ENCODE results near the gene CEP152. TPM values are rescaled to one million over a fixed set of nuclear protein-coding genes. Genes with fewer than 3 reads are reported as not detected.
A peak's percentile ranks its signal among the peaks of the same experiment; 100 is the strongest.

CEP152 gene
- total RNA-seq, 1 donor from 2014 or later = 1.3 TPM

DNA sequence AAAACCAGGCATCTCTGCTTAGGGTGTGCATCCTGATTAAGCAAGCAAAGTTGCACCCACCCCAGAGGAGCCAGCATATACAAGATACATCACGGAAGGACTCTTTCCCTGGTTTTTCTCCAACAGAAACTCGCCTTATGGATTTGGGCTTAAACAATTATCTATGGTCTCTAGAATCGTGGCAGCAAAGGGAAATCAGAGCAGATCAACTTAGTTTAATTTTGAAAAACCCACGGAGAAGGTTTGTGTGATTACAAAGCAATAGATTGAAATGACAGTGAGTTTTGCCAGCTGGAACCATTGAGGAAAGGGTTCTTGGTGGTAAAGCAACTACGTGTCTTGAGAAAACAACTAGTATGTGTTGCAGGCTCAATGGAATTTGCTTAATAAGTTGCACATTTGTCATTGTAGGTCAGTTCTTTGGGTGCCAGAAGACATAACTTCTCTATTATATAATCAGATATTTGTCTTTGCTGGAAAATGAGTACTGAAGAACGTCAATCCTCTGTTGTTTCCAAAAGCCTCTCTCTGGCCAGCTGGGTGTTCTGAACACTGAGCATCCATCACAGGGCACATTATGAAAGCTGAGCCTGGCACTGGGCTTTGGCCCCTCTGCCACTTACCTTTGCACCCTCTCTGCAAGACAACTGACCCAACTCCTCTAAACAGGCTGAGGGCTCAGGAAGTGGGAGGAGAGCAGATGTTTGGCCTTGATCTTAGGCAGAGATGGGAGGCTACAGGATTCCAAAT lies 89.6 kb downstream of the CEP152 start:
- intact Hi-C loops (cut with micrococcal nuclease) = no loop called here
- DNase-seq = peak; percentile 30
- peak; percentile 77 for ATAC-seq

DNA sequence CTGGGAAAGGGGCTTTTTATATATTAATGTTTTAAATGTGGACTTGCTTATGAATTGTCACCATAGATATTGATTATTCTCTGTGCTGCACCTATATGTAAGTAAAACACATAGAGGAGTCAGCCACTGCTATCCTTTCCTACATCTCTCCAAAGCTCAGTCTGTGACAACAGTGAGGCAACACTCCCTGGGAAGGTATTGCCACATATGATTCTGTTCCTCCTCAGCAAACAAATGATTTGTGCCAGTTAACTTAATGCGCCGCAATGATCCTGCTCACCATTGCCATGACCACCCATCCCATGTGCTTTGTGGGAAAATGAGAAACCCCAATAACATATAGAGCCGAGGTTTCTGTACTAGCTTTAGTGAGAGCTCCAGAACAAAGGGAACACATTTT lies 90.2 kb downstream of the CEP152 start:
- ATAC-seq (no peak), DNase-seq (no peak)
- intact Hi-C loops (cut with micrococcal nuclease) = no loop called here

DNA sequence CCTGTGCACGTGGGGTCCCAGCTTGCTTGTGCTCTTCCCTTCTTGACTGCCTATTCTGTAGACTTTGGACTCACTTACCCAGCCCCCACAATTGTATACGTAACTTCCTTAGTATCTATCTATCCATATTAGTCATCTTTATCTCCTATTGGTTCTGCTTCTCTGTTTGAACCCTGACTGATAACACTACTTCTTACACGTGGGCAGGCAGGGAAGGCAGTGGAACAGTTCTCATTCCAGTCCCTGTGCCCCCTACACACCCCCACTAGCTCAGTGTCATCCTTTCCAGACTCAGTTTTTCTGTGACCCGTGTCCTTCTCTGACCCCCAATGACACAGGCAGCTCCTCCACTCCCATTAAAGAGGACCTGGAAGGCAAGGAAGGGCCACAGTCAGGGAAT lies 91.2 kb downstream of the CEP152 start:
- DNase-seq = no peak
- intact Hi-C loops (cut with micrococcal nuclease) = no loop called here
- ATAC-seq = no peak

DNA sequence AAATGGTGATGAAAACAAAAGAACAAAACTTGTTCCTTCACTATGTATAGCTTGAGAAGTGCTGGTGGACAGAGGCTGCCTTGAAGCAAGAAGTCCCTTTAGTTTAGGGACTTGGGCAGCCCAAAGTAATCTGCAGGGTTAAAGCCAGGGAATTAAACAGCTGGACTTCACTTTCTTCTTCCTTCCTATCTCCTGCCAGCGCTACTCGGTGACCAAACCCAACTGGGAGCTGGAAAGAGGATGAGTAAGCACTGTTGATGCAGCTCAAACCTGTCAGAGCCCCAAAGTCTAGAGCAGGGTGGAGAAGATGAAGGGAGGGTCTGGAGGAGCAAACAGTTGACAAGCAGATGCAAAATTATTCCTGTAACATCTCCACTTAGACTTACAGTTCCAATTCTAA lies 92.2 kb downstream of the CEP152 start:
- peak; percentile 31 for DNase-seq
- ATAC-seq = peak; percentile 76

DNA sequence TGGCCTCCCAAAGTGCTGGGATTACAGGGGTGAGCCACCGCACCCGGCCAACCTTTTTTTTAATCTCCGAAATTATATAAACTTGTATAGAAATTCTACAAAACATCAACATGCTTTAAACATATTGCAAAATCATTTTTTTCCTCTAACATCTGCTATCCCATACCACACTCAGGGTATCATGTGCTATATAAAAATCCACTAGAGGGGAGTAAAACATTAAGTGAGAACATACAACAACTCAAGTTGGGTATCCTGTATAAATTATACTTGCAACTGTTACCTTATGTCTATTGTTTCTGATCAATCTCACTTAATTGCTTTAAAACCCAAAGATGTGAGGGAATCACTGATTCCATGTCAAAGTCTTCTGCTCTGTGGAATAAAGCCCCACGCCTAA lies 93.4 kb downstream of the CEP152 start:
- intact Hi-C loops (cut with micrococcal nuclease) = no loop called here
- ATAC-seq = no peak

More for the DNA sequence above, 92.2 kb downstream of the CEP152 start:
- intact Hi-C loops (cut with micrococcal nuclease) = no loop called here

DNA sequence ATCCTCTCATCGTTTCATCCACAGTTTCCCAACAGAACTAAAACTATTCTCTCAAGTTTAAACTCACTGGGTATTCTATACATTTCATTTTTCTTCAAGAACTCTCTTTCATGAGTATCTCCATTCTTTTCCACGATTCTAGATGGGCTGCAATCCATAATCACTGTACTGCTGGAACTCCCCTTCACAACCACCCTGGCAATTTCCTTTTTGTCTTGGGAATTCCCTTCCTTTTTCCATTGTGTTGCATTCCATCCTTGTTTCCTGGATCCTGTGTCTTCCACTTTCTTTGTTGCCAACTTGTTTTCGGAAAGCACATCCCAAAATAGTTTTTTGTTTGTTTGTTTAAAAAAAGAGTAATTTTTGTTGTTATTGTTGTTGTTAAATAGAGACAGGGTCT lies 98.3 kb downstream of the CEP152 start:
- ATAC-seq (no peak), DNase-seq (no peak)
- intact Hi-C loops (cut with micrococcal nuclease) = no loop called here

More for the DNA sequence above, 93.4 kb downstream of the CEP152 start:
- no peak for DNase-seq

DNA sequence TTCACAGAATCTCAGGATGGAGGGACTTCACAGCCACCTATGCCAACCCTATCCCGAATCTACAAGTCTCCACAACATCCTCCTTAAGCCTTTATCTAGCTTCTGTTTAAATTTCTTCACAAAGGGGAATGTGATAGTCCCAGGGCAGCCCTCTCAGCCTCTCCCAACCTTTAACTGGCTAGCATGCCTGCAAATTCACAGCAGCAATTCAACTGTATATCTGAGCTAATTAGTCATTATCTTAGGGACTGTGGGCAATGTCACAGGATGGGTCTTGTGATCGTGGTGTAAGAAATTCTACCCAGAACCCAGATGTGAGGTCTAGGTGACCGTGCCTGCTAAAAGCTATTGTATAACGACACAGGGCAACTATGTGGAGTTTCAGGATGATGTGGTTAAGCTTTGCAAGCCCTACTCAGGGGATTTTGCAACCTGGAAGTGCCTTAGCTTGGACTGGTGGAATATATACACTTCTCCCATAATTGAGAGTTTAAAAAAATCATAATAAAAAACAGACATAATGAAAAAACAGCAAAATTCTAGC lies 99.8 kb downstream of the CEP152 start:
- ATAC-seq = no peak
- intact Hi-C loops (cut with micrococcal nuclease) = no loop called here
- no peak for DNase-seq

DNA sequence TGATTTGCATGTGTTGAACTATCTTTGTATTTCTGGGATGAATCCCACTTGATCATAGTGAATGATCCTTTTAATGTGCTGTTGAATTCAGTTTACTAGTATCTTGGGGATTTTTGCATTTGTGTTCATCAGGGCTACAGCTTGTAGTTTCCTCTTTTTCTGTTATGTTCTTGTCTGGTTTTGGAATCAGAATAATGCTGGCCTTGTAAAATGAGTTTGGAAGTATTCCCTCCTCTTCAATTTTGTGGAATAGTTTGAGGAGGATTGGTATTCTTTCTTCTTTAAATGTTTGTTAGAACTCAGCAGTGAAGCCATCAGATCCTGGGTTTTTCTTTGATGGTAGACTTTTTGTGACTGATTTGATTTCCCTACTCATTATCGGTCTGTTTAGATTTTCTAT lies 102.2 kb downstream of the CEP152 start:
- ATAC-seq = no peak
- intact Hi-C loops (cut with micrococcal nuclease) = no loop called here
- no peak for DNase-seq

DNA sequence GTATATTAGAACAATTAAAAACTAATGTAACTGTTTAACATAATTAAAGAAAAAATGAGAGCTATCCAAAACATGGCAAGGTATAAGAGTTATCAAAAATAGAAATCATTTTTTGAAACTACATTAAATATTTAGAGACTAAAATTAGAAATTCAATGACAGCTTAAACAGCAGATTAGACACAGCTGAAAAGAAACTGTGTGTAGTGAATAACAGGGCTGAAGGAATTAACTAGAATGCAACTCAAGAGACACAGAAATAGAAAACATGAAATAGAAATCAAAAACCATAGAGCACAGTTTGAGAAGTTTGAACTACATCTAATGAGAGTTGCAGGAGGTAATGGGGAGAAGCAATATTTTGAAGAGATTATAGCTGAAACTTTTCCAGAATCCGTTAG lies 105.5 kb downstream of the CEP152 start:
- DNase-seq (no peak), ATAC-seq (no peak)
- intact Hi-C loops (cut with micrococcal nuclease) = no loop called here

DNA sequence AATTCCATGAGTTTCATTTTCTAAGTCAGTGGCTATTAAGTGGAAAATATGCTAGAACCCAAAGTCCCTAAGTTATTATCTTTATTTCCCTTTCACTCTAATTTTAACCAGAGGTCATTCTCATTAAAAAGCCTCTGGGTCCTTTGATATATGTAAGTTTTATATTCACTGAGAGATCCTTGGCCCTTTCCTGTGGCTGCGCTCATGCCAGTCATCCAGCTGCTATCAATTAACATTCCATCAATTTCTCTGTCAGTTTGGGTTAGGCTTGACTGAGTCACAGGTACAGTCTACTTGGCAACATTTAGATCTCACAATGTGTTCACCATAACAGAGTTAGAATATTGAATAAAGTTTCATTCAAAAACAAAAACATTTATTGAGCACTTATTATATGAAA lies 107.3 kb downstream of the CEP152 start:
- no peak for DNase-seq
- ATAC-seq = no peak
- intact Hi-C loops (cut with micrococcal nuclease) = no loop called here

DNA sequence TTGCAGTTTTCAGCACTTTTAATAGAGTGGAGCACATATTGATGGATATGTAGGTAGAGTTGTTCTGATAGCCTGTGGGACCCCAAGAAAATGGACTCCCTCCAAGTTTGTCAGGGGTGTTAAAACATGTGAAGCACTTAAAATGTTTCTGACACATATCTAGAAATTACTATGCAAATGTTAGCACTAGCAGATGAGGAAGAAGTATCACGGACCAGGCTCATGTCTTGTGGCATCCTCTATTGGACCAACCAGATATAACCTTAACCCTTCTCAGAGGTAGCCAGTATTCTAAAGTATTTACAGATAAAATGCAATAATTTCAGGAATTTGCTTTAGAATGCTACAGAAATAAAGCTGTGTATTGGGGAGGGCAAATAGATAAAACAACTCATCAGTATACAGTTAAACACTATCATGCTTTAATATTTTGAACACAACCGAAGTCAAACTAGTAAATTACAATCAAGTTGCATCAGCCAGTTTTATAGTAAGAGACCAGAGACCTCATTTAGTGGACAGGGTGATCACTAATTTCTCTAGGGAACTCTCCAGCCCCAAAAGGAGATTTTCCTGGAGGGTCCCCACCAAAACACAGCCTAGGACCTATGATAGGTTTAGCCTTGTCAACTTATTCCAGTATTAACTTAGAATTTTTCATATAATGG lies 108.2 kb downstream of the CEP152 start:
- intact Hi-C loops (cut with micrococcal nuclease) = no loop called here
- ATAC-seq (no peak), DNase-seq (no peak)

DNA sequence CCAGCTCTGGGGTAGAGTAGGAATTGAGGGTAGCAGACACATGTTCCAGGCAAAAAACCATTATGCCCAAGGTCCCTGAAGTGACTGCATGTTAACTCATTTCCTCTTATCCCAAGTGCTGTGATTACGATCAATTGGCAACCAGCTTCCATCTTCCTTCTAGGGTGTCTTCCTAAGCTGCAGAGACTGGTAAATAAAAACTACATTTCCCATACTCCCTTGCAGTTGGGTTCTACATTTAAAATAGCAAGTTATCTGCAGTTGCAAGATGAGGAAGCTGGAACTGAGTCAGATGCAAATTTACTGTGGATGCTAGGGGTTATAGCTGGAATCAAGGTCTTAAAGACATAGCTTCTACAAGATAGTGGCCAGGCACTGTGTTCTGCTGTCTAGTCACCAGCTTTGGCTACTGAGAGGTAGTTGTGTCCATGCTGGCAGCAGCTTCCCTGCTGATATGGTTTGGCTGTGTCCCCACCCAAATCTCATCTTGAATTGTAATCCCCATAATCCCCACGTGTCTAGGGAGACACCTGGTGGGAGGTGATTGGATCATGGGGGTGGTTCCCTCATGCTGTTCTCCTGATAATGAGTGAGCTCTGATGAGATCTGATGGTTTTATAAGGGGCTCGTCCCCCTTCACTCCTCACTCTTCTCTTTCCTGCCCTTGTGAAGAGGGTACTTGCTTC lies 114.1 kb downstream of the CEP152 start:
- DNase-seq = no peak
- intact Hi-C loops (cut with micrococcal nuclease) = no loop called here
- no peak for ATAC-seq

DNA sequence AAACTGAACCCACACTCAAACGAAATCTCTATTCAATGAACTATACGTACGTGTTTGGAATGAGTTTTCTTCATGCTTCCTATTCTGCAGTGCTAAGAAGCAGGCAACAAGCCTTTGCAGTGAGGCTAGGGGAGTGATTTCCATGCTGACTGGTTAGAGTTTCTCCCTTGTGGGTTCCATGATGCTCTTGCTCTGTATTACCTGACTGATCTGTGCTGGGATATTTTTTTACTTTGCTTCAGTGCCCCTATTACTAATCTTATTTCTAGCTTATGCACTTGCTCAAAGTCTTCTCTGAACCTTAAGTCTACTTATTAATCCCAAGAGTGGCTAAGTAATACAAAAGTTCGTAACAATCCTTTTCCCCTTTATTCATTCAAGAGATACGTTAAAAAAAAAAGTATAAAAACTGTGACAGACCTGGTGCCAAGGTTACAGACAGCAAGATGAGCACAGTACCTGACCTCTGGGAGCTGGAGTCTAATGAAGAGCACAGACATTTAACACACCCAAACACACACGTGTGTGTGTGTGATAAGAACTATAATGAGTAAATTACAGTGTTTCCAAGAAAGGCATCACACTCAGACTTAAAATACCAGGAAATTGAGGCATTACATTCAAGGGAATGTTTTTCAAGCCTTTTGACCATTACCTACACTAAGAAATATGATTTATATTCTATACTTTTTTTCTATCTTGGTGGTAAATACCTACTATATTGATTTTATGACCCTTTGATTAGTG lies 114.9 kb downstream of the CEP152 start:
- intact Hi-C loops (cut with micrococcal nuclease) = no loop called here
- ATAC-seq (no peak), DNase-seq (no peak)

DNA sequence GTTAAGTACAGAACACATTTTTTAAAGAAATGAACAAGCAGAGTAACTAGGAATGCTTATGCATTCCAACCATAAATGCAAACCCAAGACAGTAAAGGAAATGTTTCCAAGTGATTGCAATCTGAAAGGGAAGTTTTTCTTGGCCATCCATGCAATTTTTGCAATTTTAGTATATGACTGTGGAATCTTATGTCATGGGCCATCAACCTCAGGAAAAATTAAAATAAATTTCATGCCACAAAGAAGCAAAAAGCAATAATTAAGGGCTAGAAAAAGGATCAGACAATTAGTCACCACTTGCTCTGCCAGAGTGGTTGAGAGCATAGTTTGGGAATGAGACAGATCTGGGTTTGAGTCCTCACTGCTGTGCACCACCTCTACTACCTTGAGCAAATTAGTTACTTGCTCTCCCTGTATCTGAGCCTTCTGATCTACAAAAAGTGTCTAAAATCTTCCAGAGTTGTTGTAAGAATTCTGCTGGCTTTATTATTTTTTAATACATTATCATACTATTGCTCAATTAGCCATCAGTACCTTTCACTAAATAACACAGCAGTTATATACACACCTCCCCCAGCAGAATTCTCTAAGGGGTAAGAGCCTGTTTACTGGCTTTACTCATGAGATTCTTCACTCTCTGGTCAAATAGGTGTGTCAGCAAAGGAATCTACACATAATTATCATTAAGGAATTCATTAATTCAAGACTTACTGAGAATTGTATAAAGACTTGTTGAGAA lies 115.6 kb downstream of the CEP152 start:
- intact Hi-C loops (cut with micrococcal nuclease) = no loop called here
- ATAC-seq (no peak), DNase-seq (no peak)

DNA sequence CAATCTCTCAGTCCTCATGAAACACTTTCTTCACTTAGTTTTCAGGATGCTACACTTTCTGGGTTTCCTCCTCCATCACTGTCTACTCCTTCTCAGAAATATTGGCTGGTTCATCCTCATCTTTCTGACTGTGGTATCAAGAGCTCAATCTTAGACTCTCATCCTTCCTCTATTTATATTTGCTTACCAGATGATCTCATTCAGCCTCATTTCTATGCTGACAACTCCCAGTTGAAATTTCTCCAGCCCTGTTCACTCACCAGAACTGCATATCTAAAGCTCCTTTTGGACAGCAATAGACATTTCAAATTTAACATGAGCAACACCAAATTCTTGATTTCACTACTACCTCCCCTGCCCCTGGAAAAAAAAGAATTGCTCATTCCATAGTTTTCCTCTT lies 117.4 kb downstream of the CEP152 start:
- DNase-seq = no peak
- peak; percentile 39 for ATAC-seq
- intact Hi-C loops (cut with micrococcal nuclease) = no loop called here

DNA sequence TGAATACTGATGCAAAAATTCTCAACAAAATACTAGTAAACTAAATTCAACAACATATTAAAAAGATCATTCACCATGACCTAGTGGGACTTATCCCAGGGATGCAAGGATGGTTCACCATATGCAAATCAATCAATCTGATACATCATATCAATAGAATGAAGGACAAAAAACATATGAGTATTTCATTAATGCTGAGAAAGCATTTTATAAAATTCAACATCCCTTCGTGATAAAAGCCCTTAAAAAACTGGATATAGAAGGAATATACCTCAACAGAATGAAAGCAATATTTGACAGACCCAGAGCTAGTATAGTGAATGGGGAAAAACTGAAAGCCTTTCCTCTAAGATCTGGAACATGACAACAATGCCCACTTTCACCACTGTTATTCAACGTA lies 122.4 kb downstream of the CEP152 start:
- no peak for DNase-seq
- intact Hi-C loops (cut with micrococcal nuclease) = no loop called here

More for the DNA sequence above, 122.4 kb downstream of the CEP152 start:
- ATAC-seq = no peak

All from left ventricle myocardium superior (tissue), 1 donor.